Endothelial cell of umbilical vein (primary cell): Measurements from ENCODE around the gene SCRN1. TPM values are rescaled to one million over a fixed set of nuclear protein-coding genes. Genes with fewer than 3 reads are reported as not detected.

Experiments used
- BruUV-seq: library from RNA; stranded (reverse); fragments of 400-500 nt; replicated peaks from 2 replicates; lab custom pipeline; 2021; lab: Mats Ljungman, UMichigan
- CTCF ChIA-PET: fragments of 300-600, 350-600 bp; sonication (Branson Sonifier 250); formaldehyde crosslinking; loops from one replicate; lab custom pipeline; 2021; ENCODE audit warnings: antibody characterized with exemption, inconsistent platforms; lab: Charles Lee
- POLR2A ChIA-PET: fragments of 300-600, 350-600 bp; sonication (Branson Sonifier 250); formaldehyde crosslinking; loops from one replicate; lab custom pipeline; 2021; ENCODE audit warnings: antibody characterized with exemption, inconsistent platforms; lab: Charles Lee
- DNase-seq: peaks from one replicate; pipeline ENCODE4 v3.0.0-alpha.2; 2011; ENCODE audit warnings: low read depth, low spot score
- FAIRE-seq: peaks from 2 replicates; lab custom pipeline; 2011; peaks lifted over from hg19 to GRCh38; lab: Jason Lieb, UNC
- H2AFZ ChIP-seq: 2 replicates; pipeline ENCODE4 v1.6.0; 2012; ENCODE audit warnings: low read depth, low read length, control low read depth, inconsistent platforms
- H3K27ac ChIP-seq: 2 replicates; pipeline ENCODE4 v1.5.1; 2011; ENCODE audit warnings: low read depth, mild to moderate bottlenecking, control low read depth, low read length, moderate library complexity; ENCODE audit not compliant: insufficient read depth
- H3K27me3 ChIP-seq, 2 experiments: 2 replicates each; pipeline versions ENCODE4 v1.6.0 to v1.6.1; 2011; ENCODE audit warnings: low read length in 2 of 2, mixed read lengths in 1 of 2; ENCODE audit not compliant: control insufficient read depth in 2 of 2, insufficient read depth in 2 of 2
- H3K36me3 ChIP-seq, 2 experiments: 2 replicates in 1 of 2; 3 replicates in 1 of 2; pipeline ENCODE4 v1.5.1; 2011; ENCODE audit warnings: low read length in 2 of 2, mild to moderate bottlenecking in 1 of 2, moderate library complexity in 1 of 2; ENCODE audit not compliant: control insufficient read depth in 2 of 2, insufficient read depth in 2 of 2; ENCODE audit errors: extremely low read depth in 1 of 2
- H3K4me1 ChIP-seq: 3 replicates; pipeline ENCODE4 v1.5.1; 2011; ENCODE audit warnings: mild to moderate bottlenecking, low read length; ENCODE audit not compliant: control insufficient read depth, insufficient read depth; ENCODE audit errors: extremely low read depth
- H3K4me2 ChIP-seq: 2 replicates; pipeline ENCODE4 v1.6.1; 2011; ENCODE audit warnings: low read length, control low read depth, mixed read lengths; ENCODE audit not compliant: insufficient read depth
- H3K4me3 ChIP-seq, 3 experiments: fragments of 200-600 bp in 1 of 3; sonication (generic), shearing (Covaris generic) in 1 of 3; replicated peaks in 1 of 3; 2 replicates each; pipeline ENCODE4 v1.5.1; 2011 to 2016; ENCODE audit warnings: control low read depth in 3 of 3, low read length in 3 of 3, mild to moderate bottlenecking in 2 of 3, inconsistent platforms in 1 of 3, low read depth in 1 of 3, moderate library complexity in 1 of 3; ENCODE audit not compliant: insufficient read depth in 1 of 3
- H3K79me2 ChIP-seq: 2 replicates; pipeline ENCODE4 v1.6.0; 2012; ENCODE audit warnings: low read length, inconsistent platforms; ENCODE audit not compliant: control insufficient read depth, insufficient read depth
- H3K9ac ChIP-seq: replicated peaks from 2 replicates; pipeline ENCODE3; 2011; ENCODE audit warnings: low read length, control low read depth; ENCODE audit not compliant: insufficient read depth; ENCODE audit errors: extremely low read depth
- H3K9me1 ChIP-seq: replicated peaks from 3 replicates; pipeline ENCODE4 v1.6.0; 2011; ENCODE audit warnings: mild to moderate bottlenecking, low read length; ENCODE audit not compliant: control insufficient read depth, insufficient read depth; ENCODE audit errors: extremely low read depth
- H3K9me3 ChIP-seq: replicated peaks from 2 replicates; pipeline ENCODE4 v1.5.1; 2012; ENCODE audit warnings: low read length, inconsistent platforms; ENCODE audit not compliant: control insufficient read depth, insufficient read depth
- H4K20me1 ChIP-seq: replicated peaks from 2 replicates; pipeline ENCODE3; 2011; ENCODE audit warnings: mild to moderate bottlenecking, low read length; ENCODE audit not compliant: control insufficient read depth, insufficient read depth; ENCODE audit errors: extremely low read depth
- CTCF ChIP-seq, 2 donors: IDR thresholded peaks; 1 replicate in 1 of 2; 2 replicates in 1 of 2; pipeline ENCODE4 v1.5.1; 2011; ENCODE audit warnings: low read length in 2 of 2, mild to moderate bottlenecking in 2 of 2, moderate library complexity in 2 of 2, control low read depth in 1 of 2, inconsistent platforms in 1 of 2, low read depth in 1 of 2; ENCODE audit not compliant: insufficient read depth in 1 of 2; ENCODE audit errors: extremely low read depth in 1 of 2
- dilution Hi-C: fragments of 300-500 bp; cut with MboI; formaldehyde crosslinking; loops from one replicate; pipeline ENCODE4 v1.15.0; 2019; ENCODE audit warnings: low sequenced_read_pairs; ENCODE audit not compliant: extremely low pct_ligation_motif_present
- intact Hi-C: fragments of 100-400 bp; cut with micrococcal nuclease; formaldehyde crosslinking; loops from one replicate; pipeline ENCODE4 v1.10.0; 2022
- polyA plus RNA-seq, 4 experiments: library from polyadenylated mRNA; depleted of rRNA in 3 of 4; stranded (reverse) in 3 of 4; unstranded in 1 of 4; fragments of >200 nt; gene quantifications; 2 replicates each; pipeline versions ENCODE4 v1.2.1 to v1.2.3, GENCODE V29; 2011 to 2012; ENCODE audit warnings: missing spikeins in 1 of 4
- total RNA-seq: library from RNA; stranded (reverse); gene quantifications from 2 replicates; pipeline ENCODE4 v1.2.3, GENCODE V29; 2021

SCRN1 gene
- total and polyA plus RNA-seq, 2 donors (not counting 3 experiments of a cell fraction or from before 2014, with no cell fraction given) = 57.0 to 127 TPM

- peaks cover 9 to 11% of the 10 kb centered on the region in 2 experiments for H3K36me3 ChIP-seq
- dilution Hi-C loops = no loop called here
These were observed 33.7 kb downstream of the SCRN1 start for GRCh38 chr7:29955799-29956486.

More at GRCh38 chr7:29955799-29956486, 33.7 kb downstream of the SCRN1 start:
- H3K4me3 ChIP-seq = no peak overlapping the region
- BruUV-seq = no TSS peak
- H4K20me1 ChIP-seq = no peaks in the 10 kb centered on the region
- ChIA-PET CTCF (interaction anchor here (1.0 to 4.2 kb wide), 3 partner anchors 9 to 106 kb away, joined by 3 to 18 read pairs (median 3); no protein-coding TSS in a partner anchor), POLR2A (no interaction called here)
- no peaks in the 10 kb centered on the region for H3K9me3 ChIP-seq
- no peak overlapping the region for H2AFZ ChIP-seq
- H3K27ac ChIP-seq = no peak overlapping the region
- intact Hi-C loops = no loop called here
- no peaks in the 10 kb centered on the region for H3K9me1 ChIP-seq
- no peak for TF ChIP-seq CTCF (IDR thresholded peaks at IDR 0.05; ENCODE audit: extremely low read depth in 1 of 2, insufficient read depth in 1 of 2, low read depth in 1 of 2, low read length in 2 of 2)
- FAIRE-seq (no peak), DNase-seq (no peak)
- H3K27me3 ChIP-seq = no peaks in the 10 kb centered on the region
- peaks cover 2% of the 10 kb centered on the region for H3K79me2 ChIP-seq
- H3K4me1 ChIP-seq = no peaks in the 10 kb centered on the region
- no peak overlapping the region for H3K4me2 ChIP-seq
- no peak overlapping the region for H3K9ac ChIP-seq
